GM12873 (cell line): ENCODE data around the gene CUX1.

Experiments used
- CTCF ChIP-seq: IDR thresholded peaks from 2 replicates; pipeline ENCODE4 v1.5.1; 2012; ENCODE audit warnings: low read depth, mild to moderate bottlenecking, moderate library complexity, low read length, control low read depth; ENCODE audit not compliant: insufficient read depth; ENCODE audit errors: missing control alignments

CUX1 gene

GRCh38 chr7:102197599-102197998 lies 380.2 kb downstream of the CUX1 start:
- TF ChIP-seq CTCF = no peak

- no peak for TF ChIP-seq CTCF
These were observed 381.1 kb downstream of the CUX1 start for GRCh38 chr7:102198417-102198956.

GRCh38 chr7:102201576-102201975 lies 384.1 kb downstream of the CUX1 start:
- no peak for TF ChIP-seq CTCF

- no peak for TF ChIP-seq CTCF
These were observed 385.1 kb downstream of the CUX1 start for GRCh38 chr7:102202556-102202955.

GRCh38 chr7:102203218-102203617 lies 385.8 kb downstream of the CUX1 start:
- TF ChIP-seq CTCF = no peak

GRCh38 chr7:102204212-102204611 lies 386.8 kb downstream of the CUX1 start:
- TF ChIP-seq CTCF = no peak

GRCh38 chr7:102205915-102206314 lies 388.5 kb downstream of the CUX1 start:
- TF ChIP-seq CTCF = no peak

- TF ChIP-seq CTCF = no peak
These were observed 391.4 kb downstream of the CUX1 start for GRCh38 chr7:102208826-102209225.
